ENCODE data around the gene OR6S1.
A peak's percentile ranks its signal among the peaks of the same experiment; 100 is the strongest.

The OR6S1 gene

DNA sequence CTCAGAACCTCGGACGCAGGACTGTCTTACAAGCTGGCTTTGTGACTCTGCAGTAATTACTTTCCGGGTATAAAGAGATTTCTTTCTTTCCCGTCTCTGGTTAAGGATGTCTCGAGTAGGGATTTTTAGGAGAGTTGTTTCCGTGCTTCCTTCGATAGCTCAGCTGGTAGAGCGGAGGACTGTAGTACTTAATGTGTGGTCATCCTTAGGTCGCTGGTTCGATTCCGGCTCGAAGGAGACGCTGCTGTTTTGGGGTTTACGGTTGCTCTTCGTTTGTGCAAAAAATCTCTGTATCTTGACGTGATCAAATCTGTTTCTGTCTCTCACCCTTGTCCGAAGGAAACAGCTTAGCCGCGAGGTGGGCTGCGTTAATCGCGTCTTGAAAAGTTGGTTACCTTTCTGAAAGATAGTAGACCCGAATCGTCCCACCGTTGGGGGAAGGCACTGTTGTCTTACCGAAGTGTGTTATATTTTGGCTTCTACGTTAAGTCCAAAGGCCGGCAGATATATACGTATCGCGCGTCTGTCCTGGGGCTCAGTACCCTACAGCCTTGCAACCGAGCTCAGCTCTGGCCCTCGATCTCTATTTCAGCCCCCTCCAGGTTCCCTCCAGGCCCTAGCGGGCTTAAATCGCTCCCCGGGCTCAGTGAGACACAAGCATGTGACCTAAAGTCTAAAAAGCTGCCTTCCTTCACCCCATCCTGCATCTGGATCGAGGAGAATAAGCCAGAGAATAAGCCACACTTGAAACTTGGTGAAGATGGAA, 41.8 kb upstream of the OR6S1 start:
- Histone ChIP-seq H4K20me1 (no peaks in the 10 kb centered on the region), H3K4me2 (peak overlapping the region; percentile 97), H3K4me3 (peak overlapping the region; percentile 78), H3K36me3 (no peaks in the 10 kb centered on the region), H3K9me3 (no peaks in the 10 kb centered on the region), H3K27ac (peak overlapping the region; percentile 90), H3K4me1 (peaks cover 45% of the 10 kb centered on the region), H3K9ac (peak overlapping the region; percentile 90), H3K27me3 (no peaks in the 10 kb centered on the region)
- no peak for TF ChIP-seq Cebpa-rat (IDR thresholded peaks at IDR 0.05)

GRCh38 chr14:20682435-20683124, 41.1 kb upstream of the OR6S1 start:
- TF ChIP-seq Cebpa-rat (IDR thresholded peaks at IDR 0.05) = no peak
- Histone ChIP-seq H3K27ac (peak overlapping the region; percentile 90), H3K9ac (peak overlapping the region; percentile 90), H4K20me1 (no peaks in the 10 kb centered on the region), H3K27me3 (no peaks in the 10 kb centered on the region), H3K9me3 (no peaks in the 10 kb centered on the region), H3K4me3 (peak overlapping the region; percentile 78), H3K4me1 (peaks cover 45% of the 10 kb centered on the region), H3K36me3 (no peaks in the 10 kb centered on the region), H3K4me2 (peak overlapping the region; percentile 97)

DNA sequence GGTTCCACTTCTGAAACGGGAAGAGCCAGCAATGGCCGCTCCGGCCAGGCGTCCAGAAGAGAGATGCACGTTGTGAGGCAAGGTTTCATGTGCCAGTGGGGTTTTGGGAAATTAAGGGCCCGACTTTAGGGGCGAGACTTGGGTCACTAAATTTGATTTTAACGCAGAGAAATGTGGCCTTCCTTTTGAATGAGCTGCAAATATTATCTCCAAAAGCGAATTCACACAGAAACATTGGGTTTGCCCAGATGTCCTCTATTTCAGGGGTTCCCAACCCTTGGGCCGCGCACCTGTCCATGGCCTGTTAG, 40.6 kb upstream of the OR6S1 start:
- no peak for TF ChIP-seq Cebpa-rat (IDR thresholded peaks at IDR 0.05)
- H3K27ac ChIP-seq = peak overlapping the region; percentile 90

DNA sequence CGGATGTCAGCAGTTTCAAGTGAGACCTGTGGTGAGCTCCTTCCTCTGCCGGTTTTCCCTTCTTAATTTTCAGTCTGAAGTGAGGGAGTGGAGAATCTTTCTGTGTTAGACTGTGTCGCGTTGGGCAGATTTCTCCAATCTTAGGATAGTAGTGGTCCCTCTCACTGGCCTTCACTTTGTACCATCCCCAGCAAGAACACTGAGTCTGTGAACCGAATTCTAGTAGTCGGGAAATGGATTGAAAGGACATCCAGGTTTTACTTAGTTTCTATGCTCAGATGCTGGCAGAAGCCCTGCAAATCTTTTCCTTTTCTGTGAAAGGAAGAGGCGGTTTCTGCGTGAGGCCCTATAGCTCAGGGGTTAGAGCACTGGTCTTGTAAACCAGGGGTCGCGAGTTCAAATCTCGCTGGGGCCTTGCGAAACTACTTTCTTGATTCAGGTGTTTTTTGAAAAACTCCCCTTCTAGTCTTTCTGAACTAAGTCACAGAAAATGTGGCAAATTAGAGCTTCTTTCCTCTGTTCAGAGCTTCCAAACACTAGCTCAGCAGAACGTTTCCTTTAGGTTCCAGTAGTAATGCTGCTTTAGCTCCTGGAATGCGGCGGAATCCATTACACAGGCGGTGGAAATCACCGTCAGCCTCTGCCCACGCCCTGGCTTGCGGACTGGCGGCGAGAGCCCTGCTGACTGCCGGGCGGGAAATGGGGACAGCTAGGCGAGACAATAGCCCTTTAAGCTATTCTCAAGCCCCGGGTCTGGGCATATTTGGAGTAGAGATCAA, 40.0 kb upstream of the OR6S1 start:
- Histone ChIP-seq H3K4me3 (peak overlapping the region; percentile 78), H4K20me1 (no peaks in the 10 kb centered on the region), H3K4me2 (peak overlapping the region; percentile 97), H3K36me3 (no peaks in the 10 kb centered on the region), H3K27ac (peak overlapping the region; percentile 90), H3K4me1 (peaks cover 45% of the 10 kb centered on the region), H3K9me3 (no peaks in the 10 kb centered on the region), H3K27me3 (no peaks in the 10 kb centered on the region), H3K9ac (peak overlapping the region; percentile 90)
- TF ChIP-seq Cebpa-rat (IDR thresholded peaks at IDR 0.05) = 0 out of 2 replicates have a peak, but pooled peaks have one; percentile 20

More for the DNA sequence above, 40.6 kb upstream of the OR6S1 start:
- Histone ChIP-seq H4K20me1 (no peaks in the 10 kb centered on the region), H3K27me3 (no peaks in the 10 kb centered on the region), H3K9ac (peak overlapping the region; percentile 90), H3K9me3 (no peaks in the 10 kb centered on the region), H3K4me1 (peaks cover 45% of the 10 kb centered on the region), H3K36me3 (no peaks in the 10 kb centered on the region), H3K4me2 (peak overlapping the region; percentile 97), H3K4me3 (peak overlapping the region; percentile 78)

DNA sequence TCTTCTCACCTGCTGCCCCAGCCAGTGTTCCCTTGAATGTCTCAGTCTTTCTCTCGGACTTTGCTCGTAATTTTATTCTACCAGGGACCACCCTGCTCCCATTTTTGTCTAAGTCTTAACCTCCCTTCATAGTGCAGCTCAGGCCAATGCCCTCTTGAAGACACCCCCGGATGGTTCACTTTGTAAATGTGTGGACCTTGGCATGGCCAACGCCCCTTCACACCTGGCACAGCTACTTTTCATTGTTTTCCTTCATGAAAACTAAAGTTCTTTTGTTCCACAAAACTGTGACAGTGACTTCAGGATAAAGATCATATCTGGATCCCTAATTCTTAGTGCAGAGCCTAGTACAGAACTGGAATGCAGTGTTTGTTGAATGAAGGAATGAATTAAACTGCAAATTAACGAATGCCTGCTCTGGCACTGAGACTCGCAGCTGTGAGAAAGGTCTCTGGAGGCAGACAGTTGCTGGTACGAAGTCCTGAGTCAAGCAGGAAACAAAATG, 39.4 kb upstream of the OR6S1 start:
- H4K20me1 ChIP-seq = no peaks in the 10 kb centered on the region

GRCh38 chr14:20680363-20680762, 38.9 kb upstream of the OR6S1 start:
- peak overlapping the region; percentile 90 for H3K27ac ChIP-seq
- H3K9ac ChIP-seq = peak overlapping the region; percentile 90
- no peak for TF ChIP-seq Cebpa-rat (IDR thresholded peaks at IDR 0.05)
- H3K27me3 ChIP-seq = no peaks in the 10 kb centered on the region
- peak overlapping the region; percentile 97 for H3K4me2 ChIP-seq
- H3K9me3 ChIP-seq = no peaks in the 10 kb centered on the region
- peak overlapping the region; percentile 78 for H3K4me3 ChIP-seq
- H4K20me1 ChIP-seq = no peaks in the 10 kb centered on the region
- peaks cover 36% of the 10 kb centered on the region for H3K4me1 ChIP-seq
- H3K36me3 ChIP-seq = no peaks in the 10 kb centered on the region

More for the DNA sequence above, 39.4 kb upstream of the OR6S1 start:
- Histone ChIP-seq H3K4me1 (peaks cover 41% of the 10 kb centered on the region), H3K9ac (peak overlapping the region; percentile 90), H3K9me3 (no peaks in the 10 kb centered on the region), H3K27ac (peak overlapping the region; percentile 90), H3K4me2 (peak overlapping the region; percentile 97), H3K4me3 (peak overlapping the region; percentile 78), H3K27me3 (no peaks in the 10 kb centered on the region), H3K36me3 (no peaks in the 10 kb centered on the region)
- no peak for TF ChIP-seq Cebpa-rat (IDR thresholded peaks at IDR 0.05)

- Histone ChIP-seq H3K4me2 (peak overlapping the region; percentile 97), H3K4me1 (peaks cover 31% of the 10 kb centered on the region), H4K20me1 (no peaks in the 10 kb centered on the region), H3K36me3 (no peaks in the 10 kb centered on the region), H3K4me3 (peak overlapping the region; percentile 78; the same call in 1 of the 2 replicates), H3K27ac (peak overlapping the region; percentile 14; the same call in 1 of the 2 replicates), H3K27me3 (no peaks in the 10 kb centered on the region), H3K9ac (no peak overlapping the region), H3K9me3 (no peaks in the 10 kb centered on the region)
- no peak for TF ChIP-seq Cebpa-rat (IDR thresholded peaks at IDR 0.05)
Measured at GRCh38 chr14:20679907-20680306, 38.4 kb upstream of the OR6S1 start.

DNA sequence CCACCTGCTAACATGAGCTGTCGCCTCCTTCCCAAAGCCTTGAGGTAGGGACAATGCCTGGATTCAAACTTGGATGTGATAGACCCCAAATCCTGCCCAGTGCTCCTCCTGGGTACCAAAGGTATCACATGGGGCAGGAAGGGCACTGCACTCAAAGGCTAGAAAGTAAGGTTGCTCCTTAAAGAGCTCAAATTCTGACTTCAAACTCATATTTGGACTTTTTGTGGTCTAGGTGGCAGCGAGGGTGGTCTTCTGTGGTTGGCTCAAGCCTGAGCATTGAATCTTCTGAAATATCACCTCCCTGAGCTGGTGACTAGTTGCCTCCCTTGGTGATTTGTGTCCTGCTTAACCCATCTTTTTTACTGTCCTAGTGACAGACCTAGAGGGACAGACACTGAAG, 34.6 kb upstream of the OR6S1 start:
- Histone ChIP-seq H3K4me1 (peaks cover 18% of the 10 kb centered on the region), H3K36me3 (no peaks in the 10 kb centered on the region), H3K9me3 (peaks cover 7% of the 10 kb centered on the region; the same call in 1 of the 2 replicates), H3K4me3 (no peak overlapping the region), H3K4me2 (no peak overlapping the region), H4K20me1 (no peaks in the 10 kb centered on the region), H3K27ac (no peak overlapping the region), H3K27me3 (no peaks in the 10 kb centered on the region), H3K9ac (no peak overlapping the region)
- TF ChIP-seq Cebpa-rat (IDR thresholded peaks at IDR 0.05) = no peak

- Histone ChIP-seq H3K36me3 (no peaks in the 10 kb centered on the region), H3K27ac (no peak overlapping the region), H3K4me1 (peaks cover 15% of the 10 kb centered on the region), H3K27me3 (no peaks in the 10 kb centered on the region), H4K20me1 (no peaks in the 10 kb centered on the region), H3K9ac (no peak overlapping the region), H3K9me3 (peaks cover 7% of the 10 kb centered on the region; the same call in 1 of the 2 replicates), H3K4me3 (no peak overlapping the region), H3K4me2 (no peak overlapping the region)
- TF ChIP-seq Cebpa-rat (IDR thresholded peaks at IDR 0.05) = no peak
Measured at GRCh38 chr14:20675669-20676068, 34.2 kb upstream of the OR6S1 start.
